Endothelial cell of umbilical vein (primary cell): ENCODE data around the gene PHACTR2. TPM values are rescaled to one million over a fixed set of nuclear protein-coding genes. Genes with fewer than 3 reads are reported as not detected.

ENCODE experiments used
- BruUV-seq: library from RNA; stranded (reverse); fragments of 400-500 nt; replicated peaks from 2 replicates; lab custom pipeline; 2021; lab: Mats Ljungman, UMichigan
- CTCF ChIA-PET: fragments of 300-600, 350-600 bp; sonication (Branson Sonifier 250); formaldehyde crosslinking; loops from one replicate; lab custom pipeline; 2021; ENCODE audit warnings: antibody characterized with exemption, inconsistent platforms; lab: Charles Lee
- POLR2A ChIA-PET: fragments of 300-600, 350-600 bp; sonication (Branson Sonifier 250); formaldehyde crosslinking; loops from one replicate; lab custom pipeline; 2021; ENCODE audit warnings: antibody characterized with exemption, inconsistent platforms; lab: Charles Lee
- DNase-seq: peaks from one replicate; pipeline ENCODE4 v3.0.0-alpha.2; 2011; ENCODE audit warnings: low read depth, low spot score
- FAIRE-seq: peaks from 2 replicates; lab custom pipeline; 2011; peaks lifted over from hg19 to GRCh38; lab: Jason Lieb, UNC
- H2AFZ ChIP-seq: 2 replicates; pipeline ENCODE4 v1.6.0; 2012; ENCODE audit warnings: low read depth, low read length, control low read depth, inconsistent platforms
- H3K27ac ChIP-seq: 2 replicates; pipeline ENCODE4 v1.5.1; 2011; ENCODE audit warnings: low read depth, mild to moderate bottlenecking, control low read depth, low read length, moderate library complexity; ENCODE audit not compliant: insufficient read depth
- H3K27me3 ChIP-seq, 2 experiments: 2 replicates each; pipeline versions ENCODE4 v1.6.0 to v1.6.1; 2011; ENCODE audit warnings: low read length in 2 of 2, mixed read lengths in 1 of 2; ENCODE audit not compliant: control insufficient read depth in 2 of 2, insufficient read depth in 2 of 2
- H3K36me3 ChIP-seq, 2 experiments: 2 replicates in 1 of 2; 3 replicates in 1 of 2; pipeline ENCODE4 v1.5.1; 2011; ENCODE audit warnings: low read length in 2 of 2, mild to moderate bottlenecking in 1 of 2, moderate library complexity in 1 of 2; ENCODE audit not compliant: control insufficient read depth in 2 of 2, insufficient read depth in 2 of 2; ENCODE audit errors: extremely low read depth in 1 of 2
- H3K4me1 ChIP-seq: 3 replicates; pipeline ENCODE4 v1.5.1; 2011; ENCODE audit warnings: mild to moderate bottlenecking, low read length; ENCODE audit not compliant: control insufficient read depth, insufficient read depth; ENCODE audit errors: extremely low read depth
- H3K4me2 ChIP-seq: 2 replicates; pipeline ENCODE4 v1.6.1; 2011; ENCODE audit warnings: low read length, control low read depth, mixed read lengths; ENCODE audit not compliant: insufficient read depth
- H3K4me3 ChIP-seq, 3 experiments: fragments of 200-600 bp in 1 of 3; sonication (generic), shearing (Covaris generic) in 1 of 3; replicated peaks in 1 of 3; 2 replicates each; pipeline ENCODE4 v1.5.1; 2011 to 2016; ENCODE audit warnings: control low read depth in 3 of 3, low read length in 3 of 3, mild to moderate bottlenecking in 2 of 3, inconsistent platforms in 1 of 3, low read depth in 1 of 3, moderate library complexity in 1 of 3; ENCODE audit not compliant: insufficient read depth in 1 of 3
- H3K79me2 ChIP-seq: 2 replicates; pipeline ENCODE4 v1.6.0; 2012; ENCODE audit warnings: low read length, inconsistent platforms; ENCODE audit not compliant: control insufficient read depth, insufficient read depth
- H3K9ac ChIP-seq: replicated peaks from 2 replicates; pipeline ENCODE3; 2011; ENCODE audit warnings: low read length, control low read depth; ENCODE audit not compliant: insufficient read depth; ENCODE audit errors: extremely low read depth
- H3K9me1 ChIP-seq: replicated peaks from 3 replicates; pipeline ENCODE4 v1.6.0; 2011; ENCODE audit warnings: mild to moderate bottlenecking, low read length; ENCODE audit not compliant: control insufficient read depth, insufficient read depth; ENCODE audit errors: extremely low read depth
- H3K9me3 ChIP-seq: replicated peaks from 2 replicates; pipeline ENCODE4 v1.5.1; 2012; ENCODE audit warnings: low read length, inconsistent platforms; ENCODE audit not compliant: control insufficient read depth, insufficient read depth
- H4K20me1 ChIP-seq: replicated peaks from 2 replicates; pipeline ENCODE3; 2011; ENCODE audit warnings: mild to moderate bottlenecking, low read length; ENCODE audit not compliant: control insufficient read depth, insufficient read depth; ENCODE audit errors: extremely low read depth
- CTCF ChIP-seq, 2 donors: IDR thresholded peaks; 1 replicate in 1 of 2; 2 replicates in 1 of 2; pipeline ENCODE4 v1.5.1; 2011; ENCODE audit warnings: low read length in 2 of 2, mild to moderate bottlenecking in 2 of 2, moderate library complexity in 2 of 2, control low read depth in 1 of 2, inconsistent platforms in 1 of 2, low read depth in 1 of 2; ENCODE audit not compliant: insufficient read depth in 1 of 2; ENCODE audit errors: extremely low read depth in 1 of 2
- EZH2 ChIP-seq: IDR thresholded peaks from 2 replicates; pipeline ENCODE4 v1.6.1; 2012; ENCODE audit warnings: borderline replicate concordance, low read depth, mild to moderate bottlenecking, moderate library complexity, low read length, inconsistent platforms; ENCODE audit not compliant: severe bottlenecking
- FOS ChIP-seq: IDR thresholded peaks from 2 replicates; pipeline ENCODE4 v1.6.1; 2011; ENCODE audit warnings: mild to moderate bottlenecking, low read length, moderate library complexity, borderline replicate concordance; ENCODE audit not compliant: insufficient read depth
- GATA2 ChIP-seq: IDR thresholded peaks from 2 replicates; pipeline ENCODE4 v1.7.0; 2011; ENCODE audit warnings: low read depth, mild to moderate bottlenecking, moderate library complexity, mixed read lengths, low read length; ENCODE audit not compliant: insufficient read length, insufficient read depth
- JUN ChIP-seq: IDR thresholded peaks from 2 replicates; pipeline ENCODE4 v1.6.1; 2011; ENCODE audit warnings: borderline replicate concordance, low read depth; ENCODE audit not compliant: insufficient read length, insufficient read depth
- MAX ChIP-seq: IDR thresholded peaks from 2 replicates; pipeline ENCODE4 v1.6.1; 2011; ENCODE audit not compliant: insufficient read depth, insufficient read length
- MYC ChIP-seq: IDR thresholded peaks from one replicate; pipeline ENCODE4 v1.6.1; 2011; ENCODE audit warnings: mild to moderate bottlenecking, low read depth, low read length
- POLR2A ChIP-seq: IDR thresholded peaks from 2 replicates; pipeline ENCODE4 v1.6.1; 2012; ENCODE audit warnings: low read depth, mild to moderate bottlenecking, control low read depth, low read length
- POLR2AphosphoS5 ChIP-seq: IDR thresholded peaks from 2 replicates; pipeline ENCODE4 v1.6.1; 2012; ENCODE audit warnings: low read depth, mild to moderate bottlenecking, control low read depth, low read length, moderate library complexity; ENCODE audit not compliant: insufficient read depth
- dilution Hi-C: fragments of 300-500 bp; cut with MboI; formaldehyde crosslinking; loops from one replicate; pipeline ENCODE4 v1.15.0; 2019; ENCODE audit warnings: low sequenced_read_pairs; ENCODE audit not compliant: extremely low pct_ligation_motif_present
- intact Hi-C: fragments of 100-400 bp; cut with micrococcal nuclease; formaldehyde crosslinking; loops from one replicate; pipeline ENCODE4 v1.10.0; 2022
- polyA plus RNA-seq, 4 experiments: library from polyadenylated mRNA; depleted of rRNA in 3 of 4; stranded (reverse) in 3 of 4; unstranded in 1 of 4; fragments of >200 nt; gene quantifications; 2 replicates each; pipeline versions ENCODE4 v1.2.1 to v1.2.3, GENCODE V29; 2011 to 2012; ENCODE audit warnings: missing spikeins in 1 of 4
- total RNA-seq: library from RNA; stranded (reverse); gene quantifications from 2 replicates; pipeline ENCODE4 v1.2.3, GENCODE V29; 2021

PHACTR2 gene
- total and polyA plus RNA-seq, 2 donors (not counting 3 experiments of a cell fraction or from before 2014, with no cell fraction given) = 16.3 to 178 TPM

GRCh38 chr6:143733510-143733909 lies 55.7 kb downstream of the PHACTR2 start:
- Histone ChIP-seq H3K9me1 (no peaks in the 10 kb centered on the region), H3K4me2 (no peak overlapping the region), H3K4me1 (peaks cover 24% of the 10 kb centered on the region), H3K9ac (no peak overlapping the region), H4K20me1 (peaks cover 13% of the 10 kb centered on the region), H3K36me3 (no peaks in the 10 kb centered on the region), H3K9me3 (no peaks in the 10 kb centered on the region), H3K27me3 (no peaks in the 10 kb centered on the region), H3K79me2 (peaks cover 17% of the 10 kb centered on the region), H2AFZ (no peak overlapping the region), H3K27ac (no peak overlapping the region), H3K4me3 (no peak overlapping the region)
- CTCF ChIA-PET = interaction anchor here (0.7 kb wide), 1 partner anchor 45 kb away, joined by 3 read pairs; no protein-coding TSS in a partner anchor
- no TSS peak for BruUV-seq
- no peak for TF ChIP-seq MYC
- no peak for TF ChIP-seq MAX
- TF ChIP-seq POLR2AphosphoS5 = no peak
- TF ChIP-seq CTCF (IDR thresholded peaks at IDR 0.05; ENCODE audit: extremely low read depth in 1 of 2, insufficient read depth in 1 of 2, low read depth in 1 of 2, low read length in 2 of 2) = no peak
- no peak for TF ChIP-seq FOS
- no peak for TF ChIP-seq EZH2
- TF ChIP-seq POLR2A = no peak
- no peak for TF ChIP-seq JUN
- TF ChIP-seq GATA2 = no peak
- intact Hi-C loops (loop anchor here (5.0 kb wide), 1 partner anchor 156 kb away; no protein-coding TSS in a partner anchor), dilution Hi-C loops (no loop called here)
- DNase-seq (no peak), FAIRE-seq (no peak)
- POLR2A ChIA-PET = no interaction called here
